SK-N-SH treated with all-trans-retinoic acid at 6 μM for 48 hours (cell line): ENCODE data around the gene SMARCA2.

Experiments
- ATAC-seq: fragments of 200-7000 bp; cut with Tn5 transposase; 3 replicates; pipeline ENCODE4 v1.9.1; 2020; ENCODE audit warnings: mild to moderate bottlenecking, moderate library complexity
- ARNTL ChIP-seq: fragments of 450-650 bp; formaldehyde crosslinking; IDR thresholded peaks from 2 replicates; pipeline ENCODE4 v1.5.0; 2020; ENCODE audit warnings: low read depth, mild to moderate bottlenecking, moderate library complexity, borderline replicate concordance
- BACH2 ChIP-seq: fragments of 250-450 bp; sonication (Bioruptor Pico); IDR thresholded peaks from 2 replicates; pipeline ENCODE4 v1.9.0; 2021; ENCODE audit warnings: mild to moderate bottlenecking, borderline replicate concordance
- CSDC2 ChIP-seq: fragments of 250-450 bp; sonication (Bioruptor Pico); IDR thresholded peaks from 2 replicates; pipeline ENCODE4 v1.5.0; 2020; ENCODE audit warnings: mild to moderate bottlenecking, moderate library complexity
- ESRRG ChIP-seq: fragments of 250-450 bp; sonication (Bioruptor Pico); IDR thresholded peaks from 2 replicates; pipeline ENCODE4 v1.6.1; 2021; ENCODE audit warnings: mild to moderate bottlenecking
- GLIS3 ChIP-seq: fragments of 250-450 bp; sonication (Bioruptor Pico); IDR thresholded peaks from 2 replicates; pipeline ENCODE4 v1.5.0; 2020; ENCODE audit warnings: mild to moderate bottlenecking, moderate library complexity
- ISL1 ChIP-seq: fragments of 250-450 bp; sonication (Bioruptor Pico); IDR thresholded peaks from 2 replicates; pipeline ENCODE4 v2.1.2; 2022; ENCODE audit warnings: mild to moderate bottlenecking, moderate library complexity
- OSR1 ChIP-seq: fragments of 250-450 bp; sonication (Bioruptor Pico); IDR thresholded peaks from 2 replicates; pipeline ENCODE4 v1.8.0; 2022; ENCODE audit warnings: moderate library complexity, mild to moderate bottlenecking, inconsistent platforms
- PPARA ChIP-seq: fragments of 250-450 bp; sonication (Bioruptor Pico); IDR thresholded peaks from 2 replicates; pipeline ENCODE4 v1.5.0; 2020; ENCODE audit warnings: mild to moderate bottlenecking, borderline replicate concordance
- SNAI2 ChIP-seq: fragments of 250-450 bp; sonication (Bioruptor Pico); IDR thresholded peaks from 2 replicates; pipeline ENCODE4 v1.5.0; 2020; ENCODE audit warnings: mild to moderate bottlenecking, moderate library complexity
- TOX ChIP-seq: fragments of 250-450 bp; sonication (Bioruptor Pico); IDR thresholded peaks from 2 replicates; pipeline ENCODE4 v1.8.0; 2021; ENCODE audit warnings: mild to moderate bottlenecking, moderate library complexity, borderline replicate concordance
- ZFP30 ChIP-seq: fragments of 450-650 bp; formaldehyde crosslinking; IDR thresholded peaks from 2 replicates; pipeline ENCODE4 v1.5.0; 2022; ENCODE audit warnings: mild to moderate bottlenecking, moderate library complexity
- ZNF565 ChIP-seq: fragments of 450-650 bp; formaldehyde crosslinking; conservative IDR thresholded peaks from 2 replicates; pipeline ENCODE4 v1.5.0; 2020; ENCODE audit warnings: low read depth, mild to moderate bottlenecking, moderate library complexity
- ZNF8 ChIP-seq: fragments of 450-650 bp; formaldehyde crosslinking; IDR thresholded peaks from 2 replicates; pipeline ENCODE4 v1.5.0; 2020; ENCODE audit warnings: mild to moderate bottlenecking, moderate library complexity
- TF ChIP-seq, protein P1 (sequence below): fragments of 250-450 bp; sonication (Bioruptor Pico); IDR thresholded peaks from 2 replicates; pipeline ENCODE4 v1.5.1; 2020; ENCODE audit warnings: low read depth, mild to moderate bottlenecking, moderate library complexity
- TF ChIP-seq, protein P2 (sequence below): fragments of 250-450 bp; sonication (Bioruptor Pico); IDR thresholded peaks from 2 replicates; pipeline ENCODE4 v1.5.1; 2021; ENCODE audit warnings: mild to moderate bottlenecking, moderate library complexity
- TF ChIP-seq, protein P3 (sequence below): fragments of 250-450 bp; sonication (Bioruptor Pico); IDR thresholded peaks from 2 replicates; pipeline ENCODE4 v1.8.0; 2021; ENCODE audit warnings: low read depth, mild to moderate bottlenecking, moderate library complexity, borderline replicate concordance
- TF ChIP-seq, protein P4 (sequence below): fragments of 250-450 bp; sonication (Bioruptor Pico); IDR thresholded peaks from 2 replicates; pipeline ENCODE4 v1.5.0; 2020; ENCODE audit warnings: mild to moderate bottlenecking, moderate library complexity

The SMARCA2 gene

DNA sequence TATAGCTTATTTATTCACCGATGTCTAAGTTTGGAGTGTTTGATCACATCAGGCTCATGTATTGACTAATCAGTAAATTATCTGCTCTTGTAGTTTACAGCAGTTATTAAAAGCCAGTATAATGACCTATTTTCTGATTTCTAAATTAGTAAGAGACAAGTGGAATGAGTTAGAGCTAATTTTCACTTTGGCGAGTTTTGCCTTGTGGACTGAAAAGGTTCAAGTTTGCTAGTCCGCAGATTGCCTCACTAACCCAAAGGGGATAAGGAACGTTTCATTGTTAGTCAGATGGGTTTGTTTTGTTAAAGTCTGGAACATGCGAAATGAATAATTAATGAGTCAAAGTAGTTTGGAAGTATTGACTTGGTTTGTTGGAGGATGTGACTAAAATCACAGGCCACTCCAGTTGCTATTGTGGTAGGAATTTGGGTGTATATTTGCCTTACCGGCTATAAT lies 40.1 kb downstream of the SMARCA2 start:
- no peak for TF ChIP-seq CSDC2 (CRISPR knock-in tag)
- TF ChIP-seq, protein P1, sequence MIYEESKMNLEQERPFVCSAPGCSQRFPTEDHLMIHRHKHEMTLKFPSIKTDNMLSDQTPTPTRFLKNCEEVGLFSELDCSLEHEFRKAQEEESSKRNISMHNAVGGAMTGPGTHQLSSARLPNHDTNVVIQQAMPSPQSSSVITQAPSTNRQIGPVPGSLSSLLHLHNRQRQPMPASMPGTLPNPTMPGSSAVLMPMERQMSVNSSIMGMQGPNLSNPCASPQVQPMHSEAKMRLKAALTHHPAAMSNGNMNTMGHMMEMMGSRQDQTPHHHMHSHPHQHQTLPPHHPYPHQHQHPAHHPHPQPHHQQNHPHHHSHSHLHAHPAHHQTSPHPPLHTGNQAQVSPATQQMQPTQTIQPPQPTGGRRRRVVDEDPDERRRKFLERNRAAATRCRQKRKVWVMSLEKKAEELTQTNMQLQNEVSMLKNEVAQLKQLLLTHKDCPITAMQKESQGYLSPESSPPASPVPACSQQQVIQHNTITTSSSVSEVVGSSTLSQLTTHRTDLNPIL (CRISPR knock-in tag), result no peak

DNA sequence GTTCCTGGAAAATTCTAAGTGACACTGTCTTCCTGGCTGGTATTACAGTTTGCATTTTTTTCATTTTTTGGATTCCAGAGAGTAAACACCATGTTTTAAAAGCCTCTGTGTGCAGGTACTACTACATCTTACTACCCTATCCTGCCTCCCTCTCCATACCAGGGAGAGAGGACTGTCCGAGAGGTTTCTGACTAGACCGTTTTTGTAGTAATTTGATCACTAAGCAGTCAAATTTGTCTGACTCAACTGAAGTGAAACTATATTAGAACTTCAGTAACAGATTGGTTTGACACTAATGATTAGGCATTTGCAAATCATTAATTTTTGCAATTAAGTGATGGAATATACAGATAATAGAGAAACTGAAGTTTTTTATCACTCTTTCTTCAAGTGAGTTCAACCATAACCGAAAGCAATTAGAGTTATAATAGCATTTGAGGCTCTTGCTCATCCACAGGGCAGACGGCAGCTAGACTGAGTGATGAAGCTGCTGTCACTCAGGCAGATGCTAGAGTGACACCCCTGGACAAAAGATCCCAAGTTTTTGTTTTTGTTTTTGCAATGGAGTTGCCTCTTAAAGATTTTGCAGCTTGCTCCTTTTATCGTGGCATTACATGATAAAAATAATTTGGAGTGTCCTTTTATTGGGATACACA lies 44.3 kb downstream of the SMARCA2 start:
- ATAC-seq, result peak; percentile 87
- TF ChIP-seq, protein P1 (CRISPR knock-in tag), result no peak
- no peak for TF ChIP-seq ZFP30 (CRISPR knock-in tag)
- TF ChIP-seq, protein P2, sequence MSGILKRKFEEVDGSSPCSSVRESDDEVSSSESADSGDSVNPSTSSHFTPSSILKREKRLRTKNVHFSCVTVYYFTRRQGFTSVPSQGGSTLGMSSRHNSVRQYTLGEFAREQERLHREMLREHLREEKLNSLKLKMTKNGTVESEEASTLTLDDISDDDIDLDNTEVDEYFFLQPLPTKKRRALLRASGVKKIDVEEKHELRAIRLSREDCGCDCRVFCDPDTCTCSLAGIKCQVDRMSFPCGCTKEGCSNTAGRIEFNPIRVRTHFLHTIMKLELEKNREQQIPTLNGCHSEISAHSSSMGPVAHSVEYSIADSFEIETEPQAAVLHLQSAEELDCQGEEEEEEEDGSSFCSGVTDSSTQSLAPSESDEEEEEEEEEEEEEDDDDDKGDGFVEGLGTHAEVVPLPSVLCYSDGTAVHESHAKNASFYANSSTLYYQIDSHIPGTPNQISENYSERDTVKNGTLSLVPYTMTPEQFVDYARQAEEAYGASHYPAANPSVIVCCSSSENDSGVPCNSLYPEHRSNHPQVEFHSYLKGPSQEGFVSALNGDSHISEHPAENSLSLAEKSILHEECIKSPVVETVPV (CRISPR knock-in tag), result no peak
- no peak for TF ChIP-seq GLIS3 (CRISPR knock-in tag)
- TF ChIP-seq SNAI2 (CRISPR knock-in tag), result no peak
- TF ChIP-seq ARNTL (CRISPR knock-in tag), result no peak
- TF ChIP-seq BACH2 (CRISPR knock-in tag), result no peak
- TF ChIP-seq PPARA, result no peak
- no peak for TF ChIP-seq ESRRG
- TF ChIP-seq OSR1 (CRISPR knock-in tag), result no peak
- TF ChIP-seq TOX (CRISPR knock-in tag), result no peak

More for the DNA sequence above, 40.1 kb downstream of the SMARCA2 start:
- ATAC-seq, result no peak

DNA sequence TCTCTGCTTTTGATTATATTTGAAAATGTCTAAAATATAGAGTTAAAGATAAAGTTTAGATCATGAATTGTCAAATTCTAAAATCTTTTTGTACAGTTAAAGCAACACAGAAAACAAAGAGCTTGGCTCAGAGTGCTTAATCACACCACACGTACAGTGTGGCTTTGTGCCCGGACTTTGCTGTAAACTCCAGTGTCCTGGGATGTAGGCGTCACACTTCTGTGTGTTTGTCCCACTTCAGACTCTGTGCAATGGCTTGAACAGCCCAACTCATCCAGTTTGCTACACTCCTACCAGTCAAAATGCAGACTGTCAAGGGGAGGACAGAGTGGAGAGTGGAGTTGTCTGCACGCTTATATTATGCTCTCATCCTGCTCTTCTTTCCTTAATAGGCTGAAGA lies 45.3 kb downstream of the SMARCA2 start:
- ATAC-seq, result no peak
- no peak for TF ChIP-seq ZNF8 (CRISPR knock-in tag)
- TF ChIP-seq, protein P3, sequence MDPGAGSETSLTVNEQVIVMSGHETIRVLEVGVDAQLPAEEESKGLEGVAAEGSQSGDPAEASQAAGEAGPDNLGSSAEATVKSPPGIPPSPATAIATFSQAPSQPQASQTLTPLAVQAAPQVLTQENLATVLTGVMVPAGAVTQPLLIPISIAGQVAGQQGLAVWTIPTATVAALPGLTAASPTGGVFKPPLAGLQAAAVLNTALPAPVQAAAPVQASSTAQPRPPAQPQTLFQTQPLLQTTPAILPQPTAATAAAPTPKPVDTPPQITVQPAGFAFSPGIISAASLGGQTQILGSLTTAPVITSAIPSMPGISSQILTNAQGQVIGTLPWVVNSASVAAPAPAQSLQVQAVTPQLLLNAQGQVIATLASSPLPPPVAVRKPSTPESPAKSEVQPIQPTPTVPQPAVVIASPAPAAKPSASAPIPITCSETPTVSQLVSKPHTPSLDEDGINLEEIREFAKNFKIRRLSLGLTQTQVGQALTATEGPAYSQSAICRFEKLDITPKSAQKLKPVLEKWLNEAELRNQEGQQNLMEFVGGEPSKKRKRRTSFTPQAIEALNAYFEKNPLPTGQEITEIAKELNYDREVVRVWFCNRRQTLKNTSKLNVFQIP (CRISPR knock-in tag), result no peak
- no peak for TF ChIP-seq ISL1 (CRISPR knock-in tag)
- TF ChIP-seq, protein P4, sequence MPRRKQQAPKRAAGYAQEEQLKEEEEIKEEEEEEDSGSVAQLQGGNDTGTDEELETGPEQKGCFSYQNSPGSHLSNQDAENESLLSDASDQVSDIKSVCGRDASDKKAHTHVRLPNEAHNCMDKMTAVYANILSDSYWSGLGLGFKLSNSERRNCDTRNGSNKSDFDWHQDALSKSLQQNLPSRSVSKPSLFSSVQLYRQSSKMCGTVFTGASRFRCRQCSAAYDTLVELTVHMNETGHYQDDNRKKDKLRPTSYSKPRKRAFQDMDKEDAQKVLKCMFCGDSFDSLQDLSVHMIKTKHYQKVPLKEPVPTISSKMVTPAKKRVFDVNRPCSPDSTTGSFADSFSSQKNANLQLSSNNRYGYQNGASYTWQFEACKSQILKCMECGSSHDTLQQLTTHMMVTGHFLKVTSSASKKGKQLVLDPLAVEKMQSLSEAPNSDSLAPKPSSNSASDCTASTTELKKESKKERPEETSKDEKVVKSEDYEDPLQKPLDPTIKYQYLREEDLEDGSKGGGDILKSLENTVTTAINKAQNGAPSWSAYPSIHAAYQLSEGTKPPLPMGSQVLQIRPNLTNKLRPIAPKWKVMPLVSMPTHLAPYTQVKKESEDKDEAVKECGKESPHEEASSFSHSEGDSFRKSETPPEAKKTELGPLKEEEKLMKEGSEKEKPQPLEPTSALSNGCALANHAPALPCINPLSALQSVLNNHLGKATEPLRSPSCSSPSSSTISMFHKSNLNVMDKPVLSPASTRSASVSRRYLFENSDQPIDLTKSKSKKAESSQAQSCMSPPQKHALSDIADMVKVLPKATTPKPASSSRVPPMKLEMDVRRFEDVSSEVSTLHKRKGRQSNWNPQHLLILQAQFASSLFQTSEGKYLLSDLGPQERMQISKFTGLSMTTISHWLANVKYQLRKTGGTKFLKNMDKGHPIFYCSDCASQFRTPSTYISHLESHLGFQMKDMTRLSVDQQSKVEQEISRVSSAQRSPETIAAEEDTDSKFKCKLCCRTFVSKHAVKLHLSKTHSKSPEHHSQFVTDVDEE, result no peak
- no peak for TF ChIP-seq ZNF565 (CRISPR knock-in tag)
- TF ChIP-seq, protein P2 (CRISPR knock-in tag), result no peak
- no peak for TF ChIP-seq OSR1 (CRISPR knock-in tag)
- no peak for TF ChIP-seq GLIS3 (CRISPR knock-in tag)
- TF ChIP-seq ARNTL (CRISPR knock-in tag), result no peak
- no peak for TF ChIP-seq BACH2 (CRISPR knock-in tag)
- no peak for TF ChIP-seq TOX (CRISPR knock-in tag)
- TF ChIP-seq, all 23 proteins: peak for 0
